Muscle layer of duodenum (tissue), 2 donors: ENCODE results near the gene SAV1.
A peak's percentile ranks its signal among the peaks of the same experiment; 100 is the strongest.
"Not testable (repeated sequence)": the region's sequence is repeated elsewhere in the genome, so short reads cannot be mapped to it uniquely, and the experiment has no call there.

Experiments used
- H3K27ac ChIP-seq: one replicate; pipeline ENCODE4 v1.7.0; 2013; ENCODE audit warnings: mild to moderate bottlenecking, low read length
- H3K27me3 ChIP-seq: one replicate; pipeline ENCODE4 v1.7.0; 2013; ENCODE audit warnings: low read depth, mild to moderate bottlenecking, control low read depth, low read length
- H3K36me3 ChIP-seq, 2 donors: one replicate each; pipeline ENCODE4 v1.7.0; 2013; ENCODE audit warnings: low read length in 2 of 2, control low read depth in 1 of 2, mild to moderate bottlenecking in 1 of 2; ENCODE audit not compliant: insufficient read depth in 2 of 2, control insufficient read depth in 1 of 2
- H3K4me1 ChIP-seq, 2 donors: one replicate each; pipeline ENCODE4 v1.7.0; 2013; ENCODE audit warnings: low read length in 2 of 2, mild to moderate bottlenecking in 2 of 2, control low read depth in 1 of 2, moderate library complexity in 1 of 2; ENCODE audit not compliant: insufficient read depth in 2 of 2, control insufficient read depth in 1 of 2
- H3K4me3 ChIP-seq, 2 donors: one replicate each; pipeline ENCODE4 v1.7.0; 2013; ENCODE audit warnings: low read length in 2 of 2, low read depth in 1 of 2, mild to moderate bottlenecking in 1 of 2
- H3K9me3 ChIP-seq, 2 donors: one replicate each; pipeline ENCODE4 v1.7.0; 2013; ENCODE audit warnings: low read length in 2 of 2, control low read depth in 1 of 2, mild to moderate bottlenecking in 1 of 2; ENCODE audit not compliant: control insufficient read depth in 1 of 2
- donor health status: healthy.

The SAV1 gene

GRCh38 chr14:50677527-50678063 lies 9.5 kb upstream of the SAV1 start:
- H3K36me3 ChIP-seq, result no peaks in the 10 kb centered on the region
- no peaks in the 10 kb centered on the region for H3K4me1 ChIP-seq
- no peaks in the 10 kb centered on the region for H3K27me3 ChIP-seq
- H3K27ac ChIP-seq, result no peak overlapping the region
- no peaks in the 10 kb centered on the region for H3K9me3 ChIP-seq
- no peak overlapping the region for H3K4me3 ChIP-seq

GRCh38 chr14:50676814-50677516 lies 8.9 kb upstream of the SAV1 start:
- no peak overlapping the region for H3K27ac ChIP-seq
- H3K4me3 ChIP-seq, result no peak overlapping the region
- no peaks in the 10 kb centered on the region for H3K4me1 ChIP-seq

GRCh38 chr14:50675597-50675996 lies 7.5 kb upstream of the SAV1 start:
- Histone ChIP-seq H3K4me3 (no peak overlapping the region), H3K36me3 (no peaks in the 10 kb centered on the region), H3K9me3 (no peaks in the 10 kb centered on the region), H3K27me3 (no peaks in the 10 kb centered on the region), H3K4me1 (no peaks in the 10 kb centered on the region), H3K27ac (no peak overlapping the region)

More at GRCh38 chr14:50676814-50677516, 8.9 kb upstream of the SAV1 start:
- H3K27me3 ChIP-seq, result no peaks in the 10 kb centered on the region
- no peaks in the 10 kb centered on the region for H3K36me3 ChIP-seq
- H3K9me3 ChIP-seq, result no peaks in the 10 kb centered on the region

GRCh38 chr14:50670866-50671256 lies 2.8 kb upstream of the SAV1 start:
- Histone ChIP-seq H3K4me1 (peaks cover 0 to 6% of the 10 kb centered on the region in 2 donors), H3K36me3 (no peaks in the 10 kb centered on the region), H3K9me3 (no peaks in the 10 kb centered on the region), H3K27ac (no peak overlapping the region), H3K27me3 (no peaks in the 10 kb centered on the region), H3K4me3 (no peak overlapping the region)

GRCh38 chr14:50670196-50670865 lies 2.2 kb upstream of the SAV1 start:
- Histone ChIP-seq H3K27me3 (no peaks in the 10 kb centered on the region), H3K27ac (no peak overlapping the region), H3K36me3 (no peaks in the 10 kb centered on the region), H3K4me1 (peaks cover 0 to 6% of the 10 kb centered on the region in 2 donors), H3K4me3 (no peak overlapping the region), H3K9me3 (no peaks in the 10 kb centered on the region)

- Histone ChIP-seq H3K4me3 (no peak overlapping the region), H3K27ac (peak overlapping the region; percentile 20), H3K4me1 (peaks cover 0 to 6% of the 10 kb centered on the region in 2 donors)
Measured at GRCh38 chr14:50669441-50669986, 1.4 kb upstream of the SAV1 start.

GRCh38 chr14:50668826-50669143 lies 679 bp upstream of the SAV1 start:
- H3K4me1 ChIP-seq, result peaks cover 0 to 6% of the 10 kb centered on the region in 2 donors
- H3K27ac ChIP-seq, result peak overlapping the region; percentile 91
- H3K9me3 ChIP-seq, result no peaks in the 10 kb centered on the region
- H3K36me3 ChIP-seq, result no peaks in the 10 kb centered on the region
- H3K4me3 ChIP-seq, result peak overlapping the region; percentile 85 to 87
- no peaks in the 10 kb centered on the region for H3K27me3 ChIP-seq

More at GRCh38 chr14:50669441-50669986, 1.4 kb upstream of the SAV1 start:
- H3K9me3 ChIP-seq, result no peaks in the 10 kb centered on the region
- no peaks in the 10 kb centered on the region for H3K27me3 ChIP-seq
- H3K36me3 ChIP-seq, result no peaks in the 10 kb centered on the region

- Histone ChIP-seq H3K27me3 (no peaks in the 10 kb centered on the region), H3K36me3 (no peaks in the 10 kb centered on the region), H3K4me1 (peaks cover 0 to 6% of the 10 kb centered on the region in 2 donors), H3K4me3 (peak overlapping the region; percentile 83 to 85), H3K27ac (peak overlapping the region; percentile 92), H3K9me3 (no peaks in the 10 kb centered on the region)
Measured at GRCh38 chr14:50667684-50667995, 466 bp downstream of the SAV1 start.

- Histone ChIP-seq H3K27me3 (no peaks in the 10 kb centered on the region), H3K27ac (peak overlapping the region; percentile 92), H3K36me3 (no peaks in the 10 kb centered on the region), H3K4me3 (peak overlapping the region; percentile 83 to 85), H3K9me3 (no peaks in the 10 kb centered on the region), H3K4me1 (peaks cover 0 to 6% of the 10 kb centered on the region in 2 donors)
Measured at GRCh38 chr14:50666772-50667683, 1.1 kb downstream of the SAV1 start.

GRCh38 chr14:50665300-50665699 lies 2.8 kb downstream of the SAV1 start:
- not testable (repeated sequence) for H3K27me3 ChIP-seq, H3K4me1 ChIP-seq, H3K4me3 ChIP-seq, H3K27ac ChIP-seq, H3K36me3 ChIP-seq, H3K9me3 ChIP-seq

- not testable (repeated sequence) for H3K9me3 ChIP-seq, H3K4me3 ChIP-seq, H3K27ac ChIP-seq, H3K4me1 ChIP-seq, H3K36me3 ChIP-seq, H3K27me3 ChIP-seq
Measured at GRCh38 chr14:50664579-50664978, 3.5 kb downstream of the SAV1 start.
